ENCODE measurements around the gene ASGR1. TPM values are rescaled to one million over a fixed set of nuclear protein-coding genes. Genes with fewer than 3 reads are reported as not detected.

ASGR1 gene
- total and polyA plus RNA-seq, 4 donors = 127 to 728 (median 471) TPM

DNA sequence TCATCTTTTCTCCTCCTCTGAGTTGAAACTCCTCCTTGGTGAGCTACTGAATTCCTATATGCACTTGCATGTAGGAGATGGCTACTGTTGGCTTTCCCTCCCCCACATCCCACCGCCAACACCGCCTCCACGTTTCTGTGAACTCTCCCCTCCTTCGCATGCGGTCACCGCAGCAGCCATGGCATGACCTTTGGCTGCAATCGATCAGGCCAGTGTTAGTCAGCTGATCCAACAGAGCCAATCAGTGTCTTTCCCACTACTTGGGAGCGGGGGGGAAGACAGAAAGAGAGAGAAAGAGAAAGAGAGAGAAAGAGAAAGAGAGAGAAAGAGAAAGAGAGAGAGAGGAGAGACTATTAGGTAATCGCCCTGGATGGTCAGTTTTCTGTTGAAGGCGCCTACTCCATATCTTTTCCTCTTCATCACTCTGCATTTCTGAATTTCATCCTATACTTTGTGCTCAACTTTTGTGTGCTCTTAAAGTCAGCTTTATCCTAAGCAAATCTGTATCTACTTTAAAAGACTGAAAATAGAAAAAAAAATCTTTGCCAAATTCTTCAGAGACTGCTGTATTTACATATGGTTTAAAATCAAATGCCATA is 22.7 kb downstream of the ASGR1 start (continued):
- TF ChIP-seq EGR1 (IDR thresholded peaks at IDR 0.05; ENCODE audit: low read depth in 2 of 2) = peak in 1 of 2 donors; percentile 42

DNA sequence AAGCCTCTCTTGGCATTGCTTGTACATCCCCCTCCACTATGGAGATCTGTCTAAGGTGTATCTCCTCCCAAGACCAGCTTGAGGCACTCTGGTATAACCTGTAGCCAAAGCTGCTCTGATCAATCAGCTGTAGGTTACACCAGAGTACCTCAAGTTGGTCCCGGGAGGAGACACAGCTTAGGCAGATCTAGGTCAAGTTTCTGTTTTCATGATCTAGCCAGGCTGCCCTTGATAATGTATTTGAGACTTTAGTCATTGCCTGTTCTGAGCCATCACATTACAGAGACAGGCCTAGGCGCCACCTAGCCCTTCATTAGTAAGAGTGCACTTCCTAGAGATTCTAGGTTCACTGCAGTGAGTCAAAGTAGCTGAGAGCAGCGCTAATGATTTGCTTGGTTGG is 31.4 kb downstream of the ASGR1 start:
- H3K9me3 ChIP-seq (ENCODE audit: control insufficient read depth in 4 of 4, low read length in 3 of 4) = no peaks in the 10 kb centered on the region
- H3K9ac ChIP-seq (ENCODE audit: low read depth in 1 of 2, low read length in 2 of 2) = no peak overlapping the region
- DNase-seq (ENCODE audit: low spot score) = no peak
- H3K27me3 ChIP-seq (ENCODE audit: control insufficient read depth in 4 of 4, insufficient read depth in 4 of 4, low read length in 3 of 4) = no peaks in the 10 kb centered on the region
- TF ChIP-seq, protein P1, sequence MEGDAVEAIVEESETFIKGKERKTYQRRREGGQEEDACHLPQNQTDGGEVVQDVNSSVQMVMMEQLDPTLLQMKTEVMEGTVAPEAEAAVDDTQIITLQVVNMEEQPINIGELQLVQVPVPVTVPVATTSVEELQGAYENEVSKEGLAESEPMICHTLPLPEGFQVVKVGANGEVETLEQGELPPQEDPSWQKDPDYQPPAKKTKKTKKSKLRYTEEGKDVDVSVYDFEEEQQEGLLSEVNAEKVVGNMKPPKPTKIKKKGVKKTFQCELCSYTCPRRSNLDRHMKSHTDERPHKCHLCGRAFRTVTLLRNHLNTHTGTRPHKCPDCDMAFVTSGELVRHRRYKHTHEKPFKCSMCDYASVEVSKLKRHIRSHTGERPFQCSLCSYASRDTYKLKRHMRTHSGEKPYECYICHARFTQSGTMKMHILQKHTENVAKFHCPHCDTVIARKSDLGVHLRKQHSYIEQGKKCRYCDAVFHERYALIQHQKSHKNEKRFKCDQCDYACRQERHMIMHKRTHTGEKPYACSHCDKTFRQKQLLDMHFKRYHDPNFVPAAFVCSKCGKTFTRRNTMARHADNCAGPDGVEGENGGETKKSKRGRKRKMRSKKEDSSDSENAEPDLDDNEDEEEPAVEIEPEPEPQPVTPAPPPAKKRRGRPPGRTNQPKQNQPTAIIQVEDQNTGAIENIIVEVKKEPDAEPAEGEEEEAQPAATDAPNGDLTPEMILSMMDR (IDR thresholded peaks at IDR 0.05; ENCODE audit: low read depth, low read length, missing input control) = no peak
- TF ChIP-seq RXRA (IDR thresholded peaks at IDR 0.05) = no peak
- TF ChIP-seq NR2F2 (IDR thresholded peaks at IDR 0.05) = no peak
- TF ChIP-seq JUND (IDR thresholded peaks at IDR 0.05) = no peak
- no peak for TF ChIP-seq ZBTB33 (IDR thresholded peaks at IDR 0.05)
- no peak for TF ChIP-seq RAD21 (IDR thresholded peaks at IDR 0.05)
- no peak for TF ChIP-seq TAF1 (conservative IDR thresholded peaks at IDR 0.05)
- no peak for TF ChIP-seq FOXA2 (IDR thresholded peaks at IDR 0.05)
- no peak for TF ChIP-seq ATF3 (IDR thresholded peaks at IDR 0.05)
- TF ChIP-seq, protein P2, sequence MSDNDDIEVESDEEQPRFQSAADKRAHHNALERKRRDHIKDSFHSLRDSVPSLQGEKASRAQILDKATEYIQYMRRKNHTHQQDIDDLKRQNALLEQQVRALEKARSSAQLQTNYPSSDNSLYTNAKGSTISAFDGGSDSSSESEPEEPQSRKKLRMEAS (IDR thresholded peaks at IDR 0.05) = no peak
- TF ChIP-seq YY1 (IDR thresholded peaks at IDR 0.05) = no peak
- TF ChIP-seq FOXA1 (IDR thresholded peaks at IDR 0.05) = no peak
- no peak for TF ChIP-seq GABPA (IDR thresholded peaks at IDR 0.05 in 1 of 2, conservative IDR thresholded peaks at IDR 0.05 in 1 of 2)
- no peak for TF ChIP-seq SP1 (IDR thresholded peaks at IDR 0.05)
- TF ChIP-seq EGR1 (IDR thresholded peaks at IDR 0.05; ENCODE audit: low read depth in 2 of 2) = no peak
- no peak for TF ChIP-seq HNF4G (IDR thresholded peaks at IDR 0.05)
- peaks cover 0 to 3% (median 0%) of the 10 kb centered on the region in 4 donors for H3K4me1 ChIP-seq (ENCODE audit: control insufficient read depth in 4 of 4, insufficient read depth in 4 of 4, low read length in 3 of 4)
- no peak overlapping the region for H3K4me3 ChIP-seq (ENCODE audit: low read depth in 1 of 3, low read length in 3 of 3)
- H3K27ac ChIP-seq (ENCODE audit: low read depth in 1 of 2, low read length in 2 of 2) = no peak overlapping the region
- H3K36me3 ChIP-seq (ENCODE audit: control insufficient read depth in 4 of 4, insufficient read depth in 3 of 4, low read depth in 1 of 4, low read length in 3 of 4) = no peaks in the 10 kb centered on the region
- WGBS = 71% methylated on average over 3 of the region's 3 CpGs

- H3K27ac ChIP-seq (ENCODE audit: low read depth in 1 of 2, low read length in 2 of 2) = no peak overlapping the region
- no peak for DNase-seq (ENCODE audit: low spot score)
- H3K9me3 ChIP-seq (ENCODE audit: control insufficient read depth in 4 of 4, low read length in 3 of 4) = no peaks in the 10 kb centered on the region
- H3K36me3 ChIP-seq (ENCODE audit: control insufficient read depth in 4 of 4, insufficient read depth in 3 of 4, low read depth in 1 of 4, low read length in 3 of 4) = no peaks in the 10 kb centered on the region
- H3K9ac ChIP-seq (ENCODE audit: low read depth in 1 of 2, low read length in 2 of 2) = no peak overlapping the region
- H3K27me3 ChIP-seq (ENCODE audit: control insufficient read depth in 4 of 4, insufficient read depth in 4 of 4, low read length in 3 of 4) = no peaks in the 10 kb centered on the region
- TF ChIP-seq, protein P1 (IDR thresholded peaks at IDR 0.05; ENCODE audit: low read depth, low read length, missing input control) = no peak
- no peak for TF ChIP-seq HNF4G (IDR thresholded peaks at IDR 0.05)
- no peak for TF ChIP-seq FOXA1 (IDR thresholded peaks at IDR 0.05)
- TF ChIP-seq, protein P2 (IDR thresholded peaks at IDR 0.05) = no peak
- TF ChIP-seq ATF3 (IDR thresholded peaks at IDR 0.05) = no peak
- TF ChIP-seq TAF1 (conservative IDR thresholded peaks at IDR 0.05) = no peak
- no peak for TF ChIP-seq HNF4A (conservative IDR thresholded peaks at IDR 0.05)
- no peak for TF ChIP-seq RAD21 (IDR thresholded peaks at IDR 0.05)
- no peak for TF ChIP-seq YY1 (IDR thresholded peaks at IDR 0.05)
- no peak for TF ChIP-seq ZBTB33 (IDR thresholded peaks at IDR 0.05)
- no peak for TF ChIP-seq SP1 (IDR thresholded peaks at IDR 0.05)
- TF ChIP-seq FOXA2 (IDR thresholded peaks at IDR 0.05) = no peak
- no peak for TF ChIP-seq RXRA (IDR thresholded peaks at IDR 0.05)
- peaks cover 0 to 3% (median 0%) of the 10 kb centered on the region in 4 donors for H3K4me1 ChIP-seq (ENCODE audit: control insufficient read depth in 4 of 4, insufficient read depth in 4 of 4, low read length in 3 of 4)
- 85% methylated on average over 6 of the region's 6 CpGs for WGBS
- no peak overlapping the region for H3K4me3 ChIP-seq (ENCODE audit: low read depth in 1 of 3, low read length in 3 of 3)
These were observed 33.1 kb downstream of the ASGR1 start for GRCh38 chr17:7146115-7146514.
